HEK293 (cell line): ENCODE results near the gene JMJD7.

Experiments
- RBAK ChIP-seq: fragments of 450-650 bp; formaldehyde crosslinking; IDR thresholded peaks from 2 replicates; pipeline ENCODE4 v1.5.1; 2016; ENCODE audit warnings: missing biosample characterization, missing genetic modification characterization
- SETDB1 ChIP-seq: IDR thresholded peaks from one replicate; pipeline ENCODE4 v1.6.1; 2017; ENCODE audit warnings: mild to moderate bottlenecking, low read length, moderate library complexity, mixed read lengths; ENCODE audit not compliant: insufficient read length
- SP2 ChIP-seq: fragments of 450-650 bp; formaldehyde crosslinking; IDR thresholded peaks from 2 replicates; pipeline ENCODE4 v1.5.1; 2016; ENCODE audit warnings: missing biosample characterization, missing genetic modification characterization
- YY1 ChIP-seq: fragments of 450-650 bp; formaldehyde crosslinking; IDR thresholded peaks from 2 replicates; pipeline ENCODE4 v1.5.1; 2018; ENCODE audit warnings: missing biosample characterization, missing genetic modification characterization
- ZNF112 ChIP-seq: fragments of 450-650 bp; formaldehyde crosslinking; IDR thresholded peaks from 2 replicates; pipeline ENCODE4 v1.5.0; 2017; ENCODE audit warnings: missing biosample characterization, missing genetic modification characterization
- ZNF266 ChIP-seq: fragments of 450-650 bp; formaldehyde crosslinking; IDR thresholded peaks from 2 replicates; pipeline ENCODE4 v1.5.1; 2016; ENCODE audit warnings: missing biosample characterization, missing genetic modification characterization, low read depth
- ZNF677 ChIP-seq: fragments of 450-650 bp; IDR thresholded peaks from 2 replicates; pipeline ENCODE4 v1.5.0; 2018; ENCODE audit warnings: missing biosample characterization, mild to moderate bottlenecking, missing genetic modification characterization, moderate library complexity
- ZSCAN23 ChIP-seq: fragments of 450-650 bp; formaldehyde crosslinking; IDR thresholded peaks from 2 replicates; pipeline ENCODE4 v1.5.1; 2016; ENCODE audit warnings: missing biosample characterization, missing genetic modification characterization
- TF ChIP-seq, protein P1 (sequence below): fragments of 450-650 bp; formaldehyde crosslinking; IDR thresholded peaks from 2 replicates; pipeline ENCODE4 v1.5.1; 2016; ENCODE audit warnings: missing biosample characterization, missing genetic modification characterization
- TF ChIP-seq, protein P2 (sequence below): fragments of 450-650 bp; formaldehyde crosslinking; IDR thresholded peaks from 2 replicates; pipeline ENCODE4 v1.5.1; 2016; ENCODE audit warnings: missing biosample characterization, missing genetic modification characterization

DNA sequence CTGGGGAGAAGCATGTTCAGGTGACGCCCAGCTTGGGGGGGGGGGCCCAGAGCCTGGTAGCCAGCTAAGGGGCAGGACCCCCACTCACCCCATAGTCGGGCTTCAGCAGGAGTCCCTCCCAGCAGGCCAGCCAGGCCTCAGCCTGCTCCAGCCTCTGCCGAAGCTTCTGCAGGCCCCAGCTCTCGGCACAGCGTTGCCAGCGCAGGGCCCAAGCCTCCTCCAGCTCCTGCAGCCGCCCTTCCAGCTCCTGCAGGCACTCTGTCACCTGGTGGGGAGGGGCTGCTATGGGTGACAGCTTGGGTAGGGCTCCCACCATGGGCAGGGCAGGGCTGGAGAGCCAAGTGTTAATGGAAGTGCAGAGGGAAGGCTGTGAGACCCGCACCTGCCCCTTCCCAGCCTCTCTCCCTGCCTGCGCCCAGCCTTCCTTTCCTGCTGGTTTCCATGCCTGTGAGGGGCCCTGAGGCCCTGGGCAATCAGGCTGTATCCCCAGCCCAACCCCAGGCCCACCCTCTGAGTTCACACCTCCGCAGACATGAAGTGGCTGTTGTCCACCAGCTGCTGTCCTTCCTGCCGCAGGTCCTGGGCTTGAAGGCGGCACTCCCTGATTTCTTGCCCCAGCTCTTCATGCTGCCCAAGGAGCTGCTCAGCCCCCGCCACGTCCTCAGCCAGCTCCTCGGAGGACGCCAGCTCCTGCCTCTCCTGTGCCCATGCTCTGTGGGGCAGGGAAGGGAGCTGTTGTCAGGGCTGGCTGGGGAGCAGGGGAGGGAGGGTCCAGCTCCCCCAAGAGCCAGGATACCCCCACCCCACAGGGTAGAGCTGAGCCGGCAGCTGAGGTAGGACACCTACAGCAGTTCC, 25.1 kb downstream of the JMJD7 start:
- TF ChIP-seq, protein P1, sequence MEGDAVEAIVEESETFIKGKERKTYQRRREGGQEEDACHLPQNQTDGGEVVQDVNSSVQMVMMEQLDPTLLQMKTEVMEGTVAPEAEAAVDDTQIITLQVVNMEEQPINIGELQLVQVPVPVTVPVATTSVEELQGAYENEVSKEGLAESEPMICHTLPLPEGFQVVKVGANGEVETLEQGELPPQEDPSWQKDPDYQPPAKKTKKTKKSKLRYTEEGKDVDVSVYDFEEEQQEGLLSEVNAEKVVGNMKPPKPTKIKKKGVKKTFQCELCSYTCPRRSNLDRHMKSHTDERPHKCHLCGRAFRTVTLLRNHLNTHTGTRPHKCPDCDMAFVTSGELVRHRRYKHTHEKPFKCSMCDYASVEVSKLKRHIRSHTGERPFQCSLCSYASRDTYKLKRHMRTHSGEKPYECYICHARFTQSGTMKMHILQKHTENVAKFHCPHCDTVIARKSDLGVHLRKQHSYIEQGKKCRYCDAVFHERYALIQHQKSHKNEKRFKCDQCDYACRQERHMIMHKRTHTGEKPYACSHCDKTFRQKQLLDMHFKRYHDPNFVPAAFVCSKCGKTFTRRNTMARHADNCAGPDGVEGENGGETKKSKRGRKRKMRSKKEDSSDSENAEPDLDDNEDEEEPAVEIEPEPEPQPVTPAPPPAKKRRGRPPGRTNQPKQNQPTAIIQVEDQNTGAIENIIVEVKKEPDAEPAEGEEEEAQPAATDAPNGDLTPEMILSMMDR (tag by site-specific recombination), result no peak
- TF ChIP-seq SETDB1 (no peak), RBAK (tag by site-specific recombination) (no peak), ZNF677 (tag by site-specific recombination) (no peak), ZNF266 (tag by site-specific recombination) (no peak), ZNF112 (tag by site-specific recombination) (no peak), SP2 (no peak), ZSCAN23 (no peak), YY1 (tag by site-specific recombination) (no peak)
- TF ChIP-seq, protein P2, sequence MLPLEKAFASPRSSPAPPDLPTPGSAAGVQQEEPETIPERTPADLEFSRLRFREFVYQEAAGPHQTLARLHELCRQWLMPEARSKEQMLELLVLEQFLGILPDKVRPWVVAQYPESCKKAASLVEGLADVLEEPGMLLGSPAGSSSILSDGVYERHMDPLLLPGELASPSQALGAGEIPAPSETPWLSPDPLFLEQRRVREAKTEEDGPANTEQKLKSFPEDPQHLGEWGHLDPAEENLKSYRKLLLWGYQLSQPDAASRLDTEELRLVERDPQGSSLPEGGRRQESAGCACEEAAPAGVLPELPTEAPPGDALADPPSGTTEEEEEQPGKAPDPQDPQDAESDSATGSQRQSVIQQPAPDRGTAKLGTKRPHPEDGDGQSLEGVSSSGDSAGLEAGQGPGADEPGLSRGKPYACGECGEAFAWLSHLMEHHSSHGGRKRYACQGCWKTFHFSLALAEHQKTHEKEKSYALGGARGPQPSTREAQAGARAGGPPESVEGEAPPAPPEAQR (tag by site-specific recombination), result no peak
